Uterus (tissue), 4 donors: Measurements from ENCODE around the gene EPHA4. TPM values are rescaled to one million over a fixed set of nuclear protein-coding genes. Genes with fewer than 3 reads are reported as not detected.

Experiments used
- DNase-seq, 2 donors: peaks; one replicate each; pipeline ENCODE4 v3.0.0-alpha.2; 2019 to 2020
- H3K27ac ChIP-seq, 2 donors: fragments of 200-600 bp; sonication (generic); 1 replicate in 1 of 2; 2 replicates in 1 of 2; pipeline ENCODE4 v1.5.1; 2016 to 2018
- H3K27me3 ChIP-seq, 2 donors: fragments of 200-600 bp; sonication (generic); one replicate each; pipeline ENCODE4 v1.5.1; 2018 to 2019; ENCODE audit warnings: control low read depth in 1 of 2
- H3K36me3 ChIP-seq, 2 donors: fragments of 200-600 bp; sonication (generic); one replicate each; pipeline ENCODE4 v1.5.1; 2019; ENCODE audit warnings: control low read depth in 1 of 2
- H3K4me1 ChIP-seq, 2 donors: fragments of 200-600 bp; sonication (generic); one replicate each; pipeline ENCODE4 v1.5.1; 2018 to 2019; ENCODE audit warnings: control low read depth in 1 of 2
- H3K4me3 ChIP-seq, 2 donors: fragments of 200-600 bp; sonication (generic); 1 replicate in 1 of 2; 2 replicates in 1 of 2; pipeline ENCODE4 v1.5.1; 2018 to 2019; ENCODE audit warnings: mild to moderate bottlenecking in 1 of 2
- H3K9me3 ChIP-seq, 2 donors: fragments of 200-600 bp; sonication (generic); one replicate each; pipeline ENCODE4 v1.5.1; 2019; ENCODE audit warnings: control low read depth in 1 of 2
- POLR2A ChIP-seq, 2 donors: fragments of 450-650 bp; IDR thresholded peaks; one replicate each; pipeline ENCODE4 v1.6.1; 2016; ENCODE audit warnings: antibody characterized with exemption in 2 of 2, mild to moderate bottlenecking in 1 of 2, moderate library complexity in 1 of 2
- intact Hi-C: fragments of 100-400 bp; cut with DNase I; formaldehyde crosslinking; loops from one replicate; pipeline ENCODE4 v1.15.1; 2023; ENCODE audit warnings: low total_unique reads
- total RNA-seq, 4 donors: library from RNA; depleted of rRNA in 3 of 4; stranded (reverse); fragments of >200 nt in 3 of 4; gene quantifications; one replicate each; pipeline versions ENCODE4 v1.1.0 to v1.2.4, GENCODE V29; 2014 to 2023
- TF ChIP-seq, protein P1 (sequence below), 4 experiments: fragments of 200-600 bp in 2 of 4; fragments of 450-650 bp in 2 of 4; sonication (generic) in 2 of 4; IDR thresholded peaks; one replicate each; pipeline ENCODE4 v1.5.1; 2016 to 2019; ENCODE audit warnings: antibody characterized with exemption in 4 of 4, mild to moderate bottlenecking in 2 of 4, moderate library complexity in 1 of 4
- donor health status: DM: yes; HTN: yes; CAD: no.

Gene EPHA4
- total RNA-seq, 4 donors from 2014 or later = 45.6 to 84.7 (median 66.8) TPM

DNA sequence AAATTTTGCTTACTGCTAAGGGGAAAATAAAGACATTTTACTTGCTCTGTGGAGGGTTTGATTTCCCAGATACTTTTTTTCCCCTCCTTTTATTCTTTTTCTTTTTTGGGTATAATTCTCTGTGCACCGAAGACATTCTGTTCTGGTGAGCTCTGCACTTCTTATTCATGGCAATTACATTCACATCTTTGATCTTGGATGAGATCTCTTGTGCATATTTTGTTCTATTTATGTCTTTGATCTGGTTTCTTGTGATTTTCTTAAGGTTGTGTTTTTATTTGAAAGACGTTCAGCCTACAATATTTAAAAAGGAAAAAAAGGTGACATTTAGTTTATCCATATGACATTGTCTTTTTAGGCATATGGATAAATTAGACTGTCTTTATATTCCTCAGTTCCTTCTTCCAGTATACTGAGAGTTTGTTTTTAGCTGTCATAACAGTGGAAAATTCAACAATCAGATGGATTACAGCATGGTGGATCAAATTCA is 33.7 kb upstream of the EPHA4 start:
- H3K27me3 ChIP-seq = no peaks in the 10 kb centered on the region

DNA sequence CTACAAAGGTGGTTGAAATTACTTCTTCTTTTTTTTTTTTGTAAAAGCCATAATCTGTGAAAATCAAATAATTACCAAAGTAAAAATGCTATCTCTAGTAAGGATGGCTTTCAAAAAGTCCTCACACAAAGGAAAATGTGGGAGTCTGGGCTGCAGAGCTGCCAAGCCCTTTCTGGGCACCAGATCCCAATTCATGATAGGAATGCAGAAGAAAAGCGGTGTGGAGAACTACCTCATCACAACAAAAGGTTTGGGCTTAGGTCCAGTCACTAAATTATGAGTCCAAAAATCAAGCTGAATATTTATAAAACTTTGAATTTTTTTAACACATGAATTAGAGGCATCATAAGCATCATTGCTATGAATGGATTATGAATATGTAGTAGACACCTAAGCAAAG is 30.8 kb upstream of the EPHA4 start:
- Histone ChIP-seq H3K36me3 (no peaks in the 10 kb centered on the region), H3K27ac (no peak overlapping the region), H3K27me3 (no peaks in the 10 kb centered on the region), H3K9me3 (no peaks in the 10 kb centered on the region), H3K4me1 (no peaks in the 10 kb centered on the region), H3K4me3 (no peak overlapping the region)
- no peak for DNase-seq
- TF ChIP-seq, protein P1, sequence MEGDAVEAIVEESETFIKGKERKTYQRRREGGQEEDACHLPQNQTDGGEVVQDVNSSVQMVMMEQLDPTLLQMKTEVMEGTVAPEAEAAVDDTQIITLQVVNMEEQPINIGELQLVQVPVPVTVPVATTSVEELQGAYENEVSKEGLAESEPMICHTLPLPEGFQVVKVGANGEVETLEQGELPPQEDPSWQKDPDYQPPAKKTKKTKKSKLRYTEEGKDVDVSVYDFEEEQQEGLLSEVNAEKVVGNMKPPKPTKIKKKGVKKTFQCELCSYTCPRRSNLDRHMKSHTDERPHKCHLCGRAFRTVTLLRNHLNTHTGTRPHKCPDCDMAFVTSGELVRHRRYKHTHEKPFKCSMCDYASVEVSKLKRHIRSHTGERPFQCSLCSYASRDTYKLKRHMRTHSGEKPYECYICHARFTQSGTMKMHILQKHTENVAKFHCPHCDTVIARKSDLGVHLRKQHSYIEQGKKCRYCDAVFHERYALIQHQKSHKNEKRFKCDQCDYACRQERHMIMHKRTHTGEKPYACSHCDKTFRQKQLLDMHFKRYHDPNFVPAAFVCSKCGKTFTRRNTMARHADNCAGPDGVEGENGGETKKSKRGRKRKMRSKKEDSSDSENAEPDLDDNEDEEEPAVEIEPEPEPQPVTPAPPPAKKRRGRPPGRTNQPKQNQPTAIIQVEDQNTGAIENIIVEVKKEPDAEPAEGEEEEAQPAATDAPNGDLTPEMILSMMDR (IDR thresholded peaks at IDR 0.05) = no peak
- TF ChIP-seq POLR2A (IDR thresholded peaks at IDR 0.05) = no peak
- intact Hi-C loops = no loop called here

More for the DNA sequence above, 33.7 kb upstream of the EPHA4 start:
- Histone ChIP-seq H3K27ac (no peak overlapping the region), H3K4me3 (no peak overlapping the region), H3K4me1 (no peaks in the 10 kb centered on the region), H3K36me3 (no peaks in the 10 kb centered on the region), H3K9me3 (no peaks in the 10 kb centered on the region)
- TF ChIP-seq, protein P1 (IDR thresholded peaks at IDR 0.05) = no peak
- no peak for TF ChIP-seq POLR2A (IDR thresholded peaks at IDR 0.05)
- no peak for DNase-seq
- intact Hi-C loops = no loop called here

DNA sequence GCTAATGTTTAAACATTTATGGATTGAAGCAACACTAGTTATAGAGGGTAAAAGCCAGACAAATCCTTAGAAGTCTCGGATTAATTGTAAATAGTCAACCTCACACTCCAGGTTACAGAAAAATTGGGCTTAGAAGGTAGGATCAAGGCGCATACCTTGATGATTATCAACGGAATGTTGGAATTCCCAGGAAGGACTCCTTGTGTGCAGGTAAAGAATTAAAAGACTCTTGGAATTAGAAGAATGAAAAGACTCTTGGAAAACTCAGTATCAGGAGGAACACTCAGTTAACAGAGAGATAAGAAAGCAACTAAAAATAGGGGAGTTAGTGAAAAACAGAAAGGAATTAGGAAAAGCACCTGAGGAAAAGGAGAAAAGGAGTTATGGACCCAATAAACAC is 29.3 kb upstream of the EPHA4 start:
- DNase-seq = no peak
- intact Hi-C loops = no loop called here
- Histone ChIP-seq H3K4me3 (no peak overlapping the region), H3K4me1 (no peaks in the 10 kb centered on the region), H3K9me3 (no peaks in the 10 kb centered on the region), H3K36me3 (no peaks in the 10 kb centered on the region), H3K27ac (no peak overlapping the region), H3K27me3 (no peaks in the 10 kb centered on the region)
- no peak for TF ChIP-seq POLR2A (IDR thresholded peaks at IDR 0.05)
- TF ChIP-seq, protein P1 (IDR thresholded peaks at IDR 0.05) = no peak

DNA sequence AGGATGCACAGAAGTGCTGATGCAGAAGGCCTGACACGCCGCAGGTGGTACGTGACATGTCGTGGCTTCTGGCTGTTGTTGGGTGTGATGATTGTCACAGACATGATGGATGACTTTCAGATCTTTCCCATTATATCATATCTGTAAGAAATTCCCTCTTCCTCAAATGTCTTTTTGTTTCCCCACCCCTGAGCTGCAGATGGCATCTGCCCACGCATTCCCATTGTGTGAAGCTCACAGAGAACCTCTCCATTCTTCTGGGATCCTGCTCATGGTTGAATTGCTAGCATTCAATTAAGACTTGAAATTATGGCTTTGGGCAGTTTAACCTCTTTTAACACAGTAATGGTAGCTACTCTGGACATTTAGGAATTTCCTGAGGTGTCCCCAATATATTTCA is 28.3 kb upstream of the EPHA4 start:
- Histone ChIP-seq H3K4me3 (no peak overlapping the region), H3K36me3 (no peaks in the 10 kb centered on the region), H3K4me1 (no peaks in the 10 kb centered on the region), H3K27me3 (no peaks in the 10 kb centered on the region), H3K9me3 (no peaks in the 10 kb centered on the region), H3K27ac (no peak overlapping the region)
- TF ChIP-seq, protein P1 (IDR thresholded peaks at IDR 0.05) = no peak
- no peak for TF ChIP-seq POLR2A (IDR thresholded peaks at IDR 0.05)
- intact Hi-C loops = no loop called here
- DNase-seq = no peak

DNA sequence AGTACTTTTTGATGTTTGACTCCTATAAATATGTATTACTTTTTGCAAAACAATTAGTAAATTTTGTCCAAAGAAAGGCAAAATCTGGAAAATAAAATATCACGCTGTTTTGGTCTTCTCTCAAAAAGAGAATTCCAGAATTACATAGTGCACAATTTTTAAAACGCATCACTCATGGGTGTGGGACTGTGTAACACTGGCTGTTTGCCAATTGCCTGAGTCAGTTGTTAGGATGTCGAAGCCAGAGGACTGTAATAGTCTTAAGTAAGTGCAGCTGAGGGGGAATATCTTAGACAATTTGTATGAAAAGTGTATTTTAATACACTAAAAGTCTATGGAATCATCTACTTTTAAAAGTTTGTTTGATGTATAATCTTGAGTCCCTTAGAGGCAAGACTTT is 24.1 kb upstream of the EPHA4 start:
- Histone ChIP-seq H3K27me3 (no peaks in the 10 kb centered on the region), H3K4me3 (no peak overlapping the region), H3K4me1 (no peaks in the 10 kb centered on the region), H3K9me3 (no peaks in the 10 kb centered on the region), H3K36me3 (no peaks in the 10 kb centered on the region), H3K27ac (no peak overlapping the region)
- TF ChIP-seq POLR2A (IDR thresholded peaks at IDR 0.05) = no peak
- TF ChIP-seq, protein P1 (IDR thresholded peaks at IDR 0.05) = no peak
- intact Hi-C loops = no loop called here
- no peak for DNase-seq
